OCI-LY7 (cell line): Measurements from ENCODE around the gene NOCT.

Experiments
- CTCF ChIP-seq: fragments of 200-600 bp; sonication (generic); conservative IDR thresholded peaks from 2 replicates; pipeline ENCODE4 v1.5.1; 2014; ENCODE audit warnings: mild to moderate bottlenecking, antibody characterized with exemption, low read length, moderate library complexity, mixed read lengths
- EZH2phosphoT487 ChIP-seq: fragments of 200-600 bp; sonication (generic); IDR thresholded peaks from 2 replicates; pipeline ENCODE4 v1.6.1; 2018; ENCODE audit warnings: low read depth, borderline replicate concordance, mild to moderate bottlenecking, mixed run types, antibody characterized with exemption, low read length, moderate library complexity, mixed read lengths

GRCh38 chr4:139083956-139084803, 68.6 kb downstream of the NOCT start:
- TF ChIP-seq CTCF (peak; percentile 46), EZH2phosphoT487 (no peak)
